KMS-11 (cell line): ENCODE results near the gene OR10A5.
"Not testable (repeated sequence)": the region's sequence is repeated elsewhere in the genome, so short reads cannot be mapped to it uniquely, and the experiment has no call there.

Experiments
- H2AFZ ChIP-seq: fragments of 200-600 bp; sonication (generic); 2 replicates; pipeline ENCODE4 v1.6.1; 2016; ENCODE audit warnings: antibody characterized with exemption, mixed run types, low read depth
- H3K27ac ChIP-seq: fragments of 200-600 bp; sonication (generic); 2 replicates; pipeline ENCODE4 v1.6.1; 2016; ENCODE audit warnings: mild to moderate bottlenecking, mixed run types
- H3K27me3 ChIP-seq: fragments of 200-600 bp; sonication (generic); 2 replicates; pipeline ENCODE4 v1.6.1; 2017; ENCODE audit warnings: mild to moderate bottlenecking, low read depth, mixed run types, moderate library complexity; ENCODE audit not compliant: insufficient read depth
- H3K36me3 ChIP-seq: fragments of 200-600 bp; sonication (generic); 2 replicates; pipeline ENCODE4 v1.6.1; 2017; ENCODE audit warnings: mild to moderate bottlenecking, mixed run types; ENCODE audit not compliant: insufficient read depth
- H3K4me1 ChIP-seq: fragments of 200-600 bp; sonication (generic); 2 replicates; pipeline ENCODE4 v1.6.1; 2016; ENCODE audit warnings: mild to moderate bottlenecking, low read depth, mixed run types; ENCODE audit not compliant: poor library complexity, severe bottlenecking
- H3K4me2 ChIP-seq: fragments of 200-600 bp; sonication (generic); 2 replicates; pipeline ENCODE4 v1.7.0; 2016; ENCODE audit warnings: mild to moderate bottlenecking, mixed run types
- H3K4me3 ChIP-seq: fragments of 200-600 bp; sonication (generic); IDR thresholded peaks from 2 replicates; pipeline ENCODE4 v1.6.1; 2017; ENCODE audit warnings: low read depth, low read length, mixed read lengths; ENCODE audit not compliant: insufficient read depth
- H3K79me2 ChIP-seq: fragments of 200-600 bp; sonication (generic); 2 replicates; pipeline ENCODE4 v1.6.1; 2016; ENCODE audit warnings: low read depth, mixed run types; ENCODE audit not compliant: insufficient read depth
- H3K9ac ChIP-seq: fragments of 200-600 bp; sonication (generic); 2 replicates; pipeline ENCODE4 v1.6.1; 2016; ENCODE audit warnings: mild to moderate bottlenecking, mixed run types
- H4K20me1 ChIP-seq: fragments of 200-600 bp; sonication (generic); 2 replicates; pipeline ENCODE4 v1.6.1; 2016; ENCODE audit warnings: mild to moderate bottlenecking, mixed run types; ENCODE audit not compliant: insufficient read depth
- TF ChIP-seq, protein P1 (sequence below): fragments of 200-600 bp; sonication (generic); conservative IDR thresholded peaks from 2 replicates; pipeline ENCODE4 v1.6.1; 2017; ENCODE audit warnings: low read depth, mild to moderate bottlenecking, antibody characterized with exemption, low read length, moderate library complexity, mixed read lengths

OR10A5 gene, protein sequence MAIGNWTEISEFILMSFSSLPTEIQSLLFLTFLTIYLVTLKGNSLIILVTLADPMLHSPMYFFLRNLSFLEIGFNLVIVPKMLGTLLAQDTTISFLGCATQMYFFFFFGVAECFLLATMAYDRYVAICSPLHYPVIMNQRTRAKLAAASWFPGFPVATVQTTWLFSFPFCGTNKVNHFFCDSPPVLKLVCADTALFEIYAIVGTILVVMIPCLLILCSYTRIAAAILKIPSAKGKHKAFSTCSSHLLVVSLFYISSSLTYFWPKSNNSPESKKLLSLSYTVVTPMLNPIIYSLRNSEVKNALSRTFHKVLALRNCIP

DNA sequence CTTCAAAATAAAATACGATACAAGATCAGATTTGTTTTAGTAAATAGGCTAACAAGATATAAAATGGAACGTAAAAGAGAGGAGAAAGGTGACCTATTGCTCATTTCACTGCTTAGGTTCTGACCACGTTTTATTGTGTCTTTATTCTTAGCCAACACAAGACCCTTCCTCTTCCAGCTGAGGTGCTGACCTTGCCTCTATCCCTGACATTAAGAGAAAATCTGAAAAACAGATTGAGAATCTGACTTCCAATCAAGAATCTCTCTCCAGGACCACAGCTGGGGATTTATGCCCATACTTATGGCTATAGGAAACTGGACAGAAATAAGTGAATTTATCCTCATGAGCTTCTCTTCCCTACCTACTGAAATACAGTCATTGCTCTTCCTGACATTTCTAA is at the start of gene OR10A5:
OR10A5 (plus strand) TSS at position 301 of the 400 bp plus-strand sequence; CDS start at position 301, 0 bp downstream.
- TF ChIP-seq, protein P1, sequence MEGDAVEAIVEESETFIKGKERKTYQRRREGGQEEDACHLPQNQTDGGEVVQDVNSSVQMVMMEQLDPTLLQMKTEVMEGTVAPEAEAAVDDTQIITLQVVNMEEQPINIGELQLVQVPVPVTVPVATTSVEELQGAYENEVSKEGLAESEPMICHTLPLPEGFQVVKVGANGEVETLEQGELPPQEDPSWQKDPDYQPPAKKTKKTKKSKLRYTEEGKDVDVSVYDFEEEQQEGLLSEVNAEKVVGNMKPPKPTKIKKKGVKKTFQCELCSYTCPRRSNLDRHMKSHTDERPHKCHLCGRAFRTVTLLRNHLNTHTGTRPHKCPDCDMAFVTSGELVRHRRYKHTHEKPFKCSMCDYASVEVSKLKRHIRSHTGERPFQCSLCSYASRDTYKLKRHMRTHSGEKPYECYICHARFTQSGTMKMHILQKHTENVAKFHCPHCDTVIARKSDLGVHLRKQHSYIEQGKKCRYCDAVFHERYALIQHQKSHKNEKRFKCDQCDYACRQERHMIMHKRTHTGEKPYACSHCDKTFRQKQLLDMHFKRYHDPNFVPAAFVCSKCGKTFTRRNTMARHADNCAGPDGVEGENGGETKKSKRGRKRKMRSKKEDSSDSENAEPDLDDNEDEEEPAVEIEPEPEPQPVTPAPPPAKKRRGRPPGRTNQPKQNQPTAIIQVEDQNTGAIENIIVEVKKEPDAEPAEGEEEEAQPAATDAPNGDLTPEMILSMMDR: no peak
- Histone ChIP-seq H3K27me3 (no peaks in the 10 kb centered on the region), H3K36me3 (no peaks in the 10 kb centered on the region), H3K9ac (no peak within 1 kb of the TSS), H3K4me2 (no peak within 1 kb of the TSS), H3K79me2 (no peaks in the 10 kb centered on the region), H3K4me3 (no peak within 1 kb of the TSS), H4K20me1 (no peaks in the 10 kb centered on the region), H3K27ac (no peak within 1 kb of the TSS), H2AFZ (no peak within 1 kb of the TSS), H3K4me1 (no peaks in the 10 kb centered on the region)

DNA sequence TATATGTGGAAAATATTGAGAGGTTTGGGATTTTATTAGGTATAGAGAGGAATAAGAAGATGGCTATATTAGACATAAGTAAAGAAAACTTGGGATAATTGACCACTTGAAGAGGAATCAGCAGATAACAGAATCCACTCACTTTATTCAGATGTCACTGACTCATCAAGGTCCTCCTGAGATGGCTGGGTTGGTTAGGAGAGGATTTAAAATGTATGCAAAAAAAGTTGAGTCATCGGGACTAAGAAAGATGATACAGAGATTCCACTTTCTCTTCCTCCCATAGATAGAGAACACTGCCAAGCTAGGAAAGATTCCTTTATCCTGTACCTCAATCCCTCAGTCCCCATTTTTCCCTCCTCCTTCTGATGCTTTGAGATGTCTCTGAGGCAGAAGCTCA is 46.1 kb upstream of the OR10A5 start, which contains the start of gene OR6A2:
OR6A2 (minus strand) TSS at position 288 of the 400 bp plus-strand sequence. CDS start 3,981 bp downstream, outside the sequence.
- no peak within 1 kb of the TSS for H3K4me3 ChIP-seq
- H3K79me2 ChIP-seq: no peaks in the 10 kb centered on the region
- no peaks in the 10 kb centered on the region for H3K36me3 ChIP-seq
- no peak within 1 kb of the TSS for H3K4me2 ChIP-seq
- H3K9ac ChIP-seq: no peak within 1 kb of the TSS
- H3K27me3 ChIP-seq: no peaks in the 10 kb centered on the region
- no peaks in the 10 kb centered on the region for H3K4me1 ChIP-seq
- no peaks in the 10 kb centered on the region for H4K20me1 ChIP-seq
- TF ChIP-seq, protein P1: no peak
- H2AFZ ChIP-seq: no peak within 1 kb of the TSS
- H3K27ac ChIP-seq: no peak within 1 kb of the TSS

DNA sequence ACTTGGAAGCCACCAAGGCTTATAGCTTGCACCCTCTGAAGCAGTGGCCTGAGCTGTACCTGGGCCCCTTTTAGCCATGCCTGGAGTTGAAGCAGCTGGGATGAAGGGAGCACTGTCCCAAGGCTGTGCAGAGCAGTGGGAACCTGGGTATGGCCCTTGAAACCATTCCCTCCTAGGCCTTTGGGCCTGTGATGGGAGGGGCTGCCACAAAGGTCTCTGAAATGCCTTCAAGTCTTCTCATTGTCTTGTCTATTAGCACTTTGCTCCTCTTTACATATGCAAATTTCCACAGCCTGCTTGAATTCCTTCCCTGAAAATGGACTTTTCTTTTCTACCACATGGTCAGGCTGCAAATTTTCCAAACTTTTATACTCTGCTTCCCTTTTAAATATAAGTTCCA is 44.4 kb upstream of the OR10A5 start:
- not testable (repeated sequence) for H3K36me3 ChIP-seq, H3K9ac ChIP-seq, H3K4me1 ChIP-seq, H2AFZ ChIP-seq, H4K20me1 ChIP-seq, H3K79me2 ChIP-seq, H3K27ac ChIP-seq, H3K27me3 ChIP-seq, H3K4me3 ChIP-seq, H3K4me2 ChIP-seq

DNA sequence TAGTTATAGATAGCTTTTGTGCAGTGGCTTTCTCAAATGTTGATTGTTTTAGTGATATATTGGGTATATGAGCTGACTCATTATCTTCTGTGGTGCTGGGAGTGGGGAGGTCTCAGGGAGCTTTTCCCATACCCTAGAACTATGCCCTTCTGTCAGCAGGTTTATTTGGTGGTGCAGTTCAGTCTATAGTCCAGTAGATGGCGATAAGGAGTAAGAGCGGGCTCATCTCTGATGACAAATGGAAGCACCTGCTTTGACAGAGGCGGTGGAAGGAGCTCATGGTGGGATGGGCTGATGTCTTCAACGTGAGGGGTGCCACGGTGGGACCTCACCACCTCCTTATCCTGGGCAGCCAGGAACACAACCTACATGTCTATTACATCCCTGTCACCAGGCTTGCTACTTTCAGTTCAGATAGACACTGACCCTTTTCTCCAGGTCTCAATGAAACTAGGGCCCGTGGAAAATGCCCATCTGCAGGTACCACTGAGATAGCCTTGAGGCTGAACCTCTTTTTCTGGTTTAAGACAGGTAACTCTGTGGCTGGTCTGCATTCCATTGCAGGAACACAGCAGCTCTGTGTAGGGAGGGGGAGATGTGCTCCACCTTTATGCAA is 33.0 kb upstream of the OR10A5 start:
- TF ChIP-seq, protein P1: peak; percentile 89
- H3K4me2 ChIP-seq: no peak overlapping the region

DNA sequence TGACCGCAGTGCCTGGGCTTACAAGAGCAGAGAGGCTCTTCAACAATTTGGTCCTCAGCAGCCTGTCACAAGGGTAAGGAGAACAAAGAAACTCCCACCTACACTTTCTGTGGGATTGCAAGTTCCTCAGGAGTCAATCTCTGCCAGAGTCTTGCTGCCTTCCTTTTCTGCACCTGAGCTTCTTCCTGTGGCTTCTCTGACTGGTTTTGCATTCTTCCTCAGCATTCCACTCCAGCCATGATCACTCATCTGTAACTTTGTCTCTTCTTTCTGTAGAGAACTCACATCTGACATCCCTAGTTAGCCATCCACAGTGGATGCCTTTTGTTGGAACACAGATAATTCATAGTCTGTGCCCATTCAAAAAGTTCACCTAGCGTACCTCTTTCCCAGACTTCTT is 31.8 kb upstream of the OR10A5 start:
- TF ChIP-seq, protein P1: no peak
- Histone ChIP-seq H3K4me2 (no peak overlapping the region), H3K79me2 (no peaks in the 10 kb centered on the region), H3K36me3 (no peaks in the 10 kb centered on the region), H3K27ac (no peak overlapping the region), H2AFZ (no peak overlapping the region), H3K4me3 (no peak overlapping the region), H3K27me3 (no peaks in the 10 kb centered on the region), H3K4me1 (no peaks in the 10 kb centered on the region), H4K20me1 (no peaks in the 10 kb centered on the region), H3K9ac (no peak overlapping the region)

More for the DNA sequence above, 33.0 kb upstream of the OR10A5 start:
- H2AFZ ChIP-seq: no peak overlapping the region
- H3K79me2 ChIP-seq: no peaks in the 10 kb centered on the region
- H3K36me3 ChIP-seq: no peaks in the 10 kb centered on the region
- H4K20me1 ChIP-seq: no peaks in the 10 kb centered on the region
- no peak overlapping the region for H3K4me3 ChIP-seq
- H3K27me3 ChIP-seq: no peaks in the 10 kb centered on the region
- no peak overlapping the region for H3K9ac ChIP-seq
- H3K4me1 ChIP-seq: no peaks in the 10 kb centered on the region
- H3K27ac ChIP-seq: no peak overlapping the region
